ENCODE data around the gene TSSK2. TPM values are rescaled to one million over a fixed set of nuclear protein-coding genes. Genes with fewer than 3 reads are reported as not detected.

Gene TSSK2
- total RNA-seq, 1 donor from 2014 or later: not detected

- H3K4me2 ChIP-seq (ENCODE audit: low read length): no peak overlapping the region
- peaks cover 54% of the 10 kb centered on the region for H3K27me3 Mint-ChIP-seq (ENCODE audit: low read depth, unreplicated experiment)
- no peaks in the 10 kb centered on the region for H4K20me1 ChIP-seq (ENCODE audit: insufficient read depth, low read length)
- no peaks in the 10 kb centered on the region for H3K79me2 ChIP-seq (ENCODE audit: insufficient read depth, low read length)
- H3K4me3 ChIP-seq (ENCODE audit: insufficient read depth, low read depth, low read length): no peak overlapping the region
- TF ChIP-seq, protein P1, sequence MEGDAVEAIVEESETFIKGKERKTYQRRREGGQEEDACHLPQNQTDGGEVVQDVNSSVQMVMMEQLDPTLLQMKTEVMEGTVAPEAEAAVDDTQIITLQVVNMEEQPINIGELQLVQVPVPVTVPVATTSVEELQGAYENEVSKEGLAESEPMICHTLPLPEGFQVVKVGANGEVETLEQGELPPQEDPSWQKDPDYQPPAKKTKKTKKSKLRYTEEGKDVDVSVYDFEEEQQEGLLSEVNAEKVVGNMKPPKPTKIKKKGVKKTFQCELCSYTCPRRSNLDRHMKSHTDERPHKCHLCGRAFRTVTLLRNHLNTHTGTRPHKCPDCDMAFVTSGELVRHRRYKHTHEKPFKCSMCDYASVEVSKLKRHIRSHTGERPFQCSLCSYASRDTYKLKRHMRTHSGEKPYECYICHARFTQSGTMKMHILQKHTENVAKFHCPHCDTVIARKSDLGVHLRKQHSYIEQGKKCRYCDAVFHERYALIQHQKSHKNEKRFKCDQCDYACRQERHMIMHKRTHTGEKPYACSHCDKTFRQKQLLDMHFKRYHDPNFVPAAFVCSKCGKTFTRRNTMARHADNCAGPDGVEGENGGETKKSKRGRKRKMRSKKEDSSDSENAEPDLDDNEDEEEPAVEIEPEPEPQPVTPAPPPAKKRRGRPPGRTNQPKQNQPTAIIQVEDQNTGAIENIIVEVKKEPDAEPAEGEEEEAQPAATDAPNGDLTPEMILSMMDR (IDR thresholded peaks at IDR 0.05; ENCODE audit: insufficient read depth, low read depth, low read length): no peak
- TF ChIP-seq EZH2 (IDR thresholded peaks at IDR 0.05; ENCODE audit: insufficient read depth, low read length): no peak
- no peak overlapping the region for H3K9ac ChIP-seq (ENCODE audit: low read length)
- no peaks in the 10 kb centered on the region for H3K9me3 ChIP-seq (ENCODE audit: insufficient read depth, low read depth, low read length)
- H3K27me3 ChIP-seq (ENCODE audit: insufficient read depth, low read length): peaks cover 32% of the 10 kb centered on the region
- peaks cover 2% of the 10 kb centered on the region for H3K4me1 ChIP-seq (ENCODE audit: insufficient read depth, low read length)
- DNase-seq (ENCODE audit: low read depth) (no peak), FAIRE-seq (no peak)
- H2AFZ ChIP-seq (ENCODE audit: low read depth, low read length): no peak overlapping the region
- H3K27ac ChIP-seq (ENCODE audit: low read depth, low read length): no peak overlapping the region
- no peaks in the 10 kb centered on the region for H3K36me3 Mint-ChIP-seq (ENCODE audit: low read depth, unreplicated experiment)
- H3K36me3 ChIP-seq (ENCODE audit: insufficient read depth, low read length): no peaks in the 10 kb centered on the region
- H3K4me3 Mint-ChIP-seq (ENCODE audit: unreplicated experiment): no peak overlapping the region
- H3K4me1 Mint-ChIP-seq (ENCODE audit: low read depth, unreplicated experiment): no peaks in the 10 kb centered on the region
- H3K9me3 Mint-ChIP-seq (ENCODE audit: unreplicated experiment): peaks cover 10% of the 10 kb centered on the region
- no peak overlapping the region for H3K27ac Mint-ChIP-seq (ENCODE audit: unreplicated experiment)
These were observed 33.3 kb downstream of the TSSK2 start for GRCh38 chr22:19164425-19164824.

DNA sequence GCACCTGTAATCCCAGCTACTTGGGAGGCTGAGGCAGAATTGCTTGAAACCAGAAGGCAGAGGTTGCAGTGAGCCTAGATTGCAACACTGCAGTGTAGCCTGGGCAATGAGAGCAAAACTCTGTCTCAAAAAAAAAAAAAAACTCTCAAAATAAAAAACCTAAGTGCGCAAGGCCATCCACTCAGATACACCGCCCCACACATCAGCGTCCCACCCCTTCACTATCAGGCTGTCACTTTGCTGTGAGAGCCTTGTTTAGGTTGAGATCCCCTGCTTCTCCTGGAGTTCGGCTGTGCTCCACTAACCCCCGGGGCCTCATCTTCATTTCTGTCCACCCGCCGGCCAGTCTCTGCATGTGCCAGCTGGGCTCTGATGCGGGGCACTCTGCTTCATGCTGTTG lies 35.3 kb downstream of the TSSK2 start:
- FAIRE-seq (no peak), DNase-seq (ENCODE audit: low read depth) (no peak)
- Histone ChIP-seq H3K4me3 (ENCODE audit: insufficient read depth, low read depth, low read length) (no peak overlapping the region), H3K9ac (ENCODE audit: low read length) (no peak overlapping the region), H3K36me3 (ENCODE audit: insufficient read depth, low read length) (no peaks in the 10 kb centered on the region), H3K4me1 (ENCODE audit: insufficient read depth, low read length) (peaks cover 14% of the 10 kb centered on the region), H3K27me3 (ENCODE audit: insufficient read depth, low read length) (peaks cover 36% of the 10 kb centered on the region), H3K27ac (ENCODE audit: low read depth, low read length) (no peak overlapping the region), H4K20me1 (ENCODE audit: insufficient read depth, low read length) (no peaks in the 10 kb centered on the region), H3K79me2 (ENCODE audit: insufficient read depth, low read length) (peaks cover 5% of the 10 kb centered on the region), H3K9me3 (ENCODE audit: insufficient read depth, low read depth, low read length) (no peaks in the 10 kb centered on the region), H3K4me2 (ENCODE audit: low read length) (no peak overlapping the region), H2AFZ (ENCODE audit: low read depth, low read length) (no peak overlapping the region)
- Mint-ChIP-seq H3K27me3 (ENCODE audit: low read depth, unreplicated experiment) (peaks cover 48% of the 10 kb centered on the region), H3K27ac (ENCODE audit: unreplicated experiment) (no peak overlapping the region), H3K4me1 (ENCODE audit: low read depth, unreplicated experiment) (peaks cover 2% of the 10 kb centered on the region), H3K36me3 (ENCODE audit: low read depth, unreplicated experiment) (no peaks in the 10 kb centered on the region), H3K4me3 (ENCODE audit: unreplicated experiment) (no peak overlapping the region), H3K9me3 (ENCODE audit: unreplicated experiment) (peaks cover 10% of the 10 kb centered on the region)
- TF ChIP-seq, protein P1 (IDR thresholded peaks at IDR 0.05; ENCODE audit: insufficient read depth, low read depth, low read length): no peak
- no peak for TF ChIP-seq EZH2 (IDR thresholded peaks at IDR 0.05; ENCODE audit: insufficient read depth, low read length)

GRCh38 chr22:19167106-19167869 lies 36.2 kb downstream of the TSSK2 start:
- Histone ChIP-seq H2AFZ (ENCODE audit: low read depth, low read length) (no peak overlapping the region), H4K20me1 (ENCODE audit: insufficient read depth, low read length) (peaks cover 3% of the 10 kb centered on the region), H3K79me2 (ENCODE audit: insufficient read depth, low read length) (peaks cover 14% of the 10 kb centered on the region), H3K27ac (ENCODE audit: low read depth, low read length) (no peak overlapping the region), H3K9me3 (ENCODE audit: insufficient read depth, low read depth, low read length) (no peaks in the 10 kb centered on the region), H3K4me1 (ENCODE audit: insufficient read depth, low read length) (peaks cover 17% of the 10 kb centered on the region), H3K9ac (ENCODE audit: low read length) (no peak overlapping the region), H3K27me3 (ENCODE audit: insufficient read depth, low read length) (peaks cover 36% of the 10 kb centered on the region), H3K4me3 (ENCODE audit: insufficient read depth, low read depth, low read length) (no peak overlapping the region), H3K36me3 (ENCODE audit: insufficient read depth, low read length) (no peaks in the 10 kb centered on the region), H3K4me2 (ENCODE audit: low read length) (no peak overlapping the region)
- no peak overlapping the region for H3K4me3 Mint-ChIP-seq (ENCODE audit: unreplicated experiment)
- DNase-seq (ENCODE audit: low read depth) (no peak), FAIRE-seq (no peak)
- H3K27me3 Mint-ChIP-seq (ENCODE audit: low read depth, unreplicated experiment): peaks cover 43% of the 10 kb centered on the region
- H3K27ac Mint-ChIP-seq (ENCODE audit: unreplicated experiment): peak overlapping the region; percentile 5
- peaks cover 2% of the 10 kb centered on the region for H3K4me1 Mint-ChIP-seq (ENCODE audit: low read depth, unreplicated experiment)
- no peak for TF ChIP-seq EZH2 (IDR thresholded peaks at IDR 0.05; ENCODE audit: insufficient read depth, low read length)
- TF ChIP-seq, protein P1 (IDR thresholded peaks at IDR 0.05; ENCODE audit: insufficient read depth, low read depth, low read length): no peak
- peaks cover 10% of the 10 kb centered on the region for H3K9me3 Mint-ChIP-seq (ENCODE audit: unreplicated experiment)
- no peaks in the 10 kb centered on the region for H3K36me3 Mint-ChIP-seq (ENCODE audit: low read depth, unreplicated experiment)

All from astrocyte (in vitro differentiated cells and primary cell).